Neutrophil (primary cell): ENCODE measurements around the gene CRIP1.

Source experiments
- H3K27ac ChIP-seq: fragments of 200-600 bp; sonication (generic); 2 replicates; pipeline ENCODE4 v1.5.1; 2016; ENCODE audit warnings: mild to moderate bottlenecking, moderate library complexity
- H3K27me3 ChIP-seq: fragments of 200-600 bp; sonication (generic); 2 replicates; pipeline ENCODE4 v1.6.0; 2016; ENCODE audit warnings: mild to moderate bottlenecking
- H3K36me3 ChIP-seq: fragments of 200-600 bp; sonication (generic); 2 replicates; pipeline ENCODE4 v1.5.1; 2017
- H3K4me1 ChIP-seq, 2 experiments: fragments of 200-600 bp in 1 of 2; sonication (generic) in 1 of 2; 1 replicate in 1 of 2; 2 replicates in 1 of 2; pipeline versions ENCODE4 v1.5.1 to v1.6.1; 2013 to 2016; ENCODE audit warnings: low read depth in 1 of 2, low read length in 1 of 2, mild to moderate bottlenecking in 1 of 2, moderate library complexity in 1 of 2; ENCODE audit not compliant: control insufficient read depth in 1 of 2, insufficient read depth in 1 of 2
- H3K4me3 ChIP-seq, 2 experiments: fragments of 200-600 bp in 1 of 2; sonication (generic) in 1 of 2; 1 replicate in 1 of 2; 2 replicates in 1 of 2; pipeline ENCODE4 v1.5.1; 2013 to 2016; ENCODE audit warnings: low read depth in 1 of 2, low read length in 1 of 2, mild to moderate bottlenecking in 1 of 2, moderate library complexity in 1 of 2
- H3K9me3 ChIP-seq: fragments of 200-600 bp; sonication (generic); 2 replicates; pipeline ENCODE4 v1.5.1; 2016
- TF ChIP-seq, protein P1 (sequence below): fragments of 200-600 bp; sonication (generic); IDR thresholded peaks from 2 replicates; pipeline ENCODE4 v1.5.1; 2016; ENCODE audit warnings: antibody characterized with exemption

Gene CRIP1

GRCh38 chr14:105517096-105517495 lies 30.4 kb downstream of the CRIP1 start:
- no peaks in the 10 kb centered on the region for H3K4me1 ChIP-seq
- H3K27me3 ChIP-seq, result peaks cover 56% of the 10 kb centered on the region
- H3K27ac ChIP-seq, result no peak overlapping the region
- H3K9me3 ChIP-seq, result no peaks in the 10 kb centered on the region
- H3K4me3 ChIP-seq, result no peak overlapping the region
- H3K36me3 ChIP-seq, result no peaks in the 10 kb centered on the region
- TF ChIP-seq, protein P1, sequence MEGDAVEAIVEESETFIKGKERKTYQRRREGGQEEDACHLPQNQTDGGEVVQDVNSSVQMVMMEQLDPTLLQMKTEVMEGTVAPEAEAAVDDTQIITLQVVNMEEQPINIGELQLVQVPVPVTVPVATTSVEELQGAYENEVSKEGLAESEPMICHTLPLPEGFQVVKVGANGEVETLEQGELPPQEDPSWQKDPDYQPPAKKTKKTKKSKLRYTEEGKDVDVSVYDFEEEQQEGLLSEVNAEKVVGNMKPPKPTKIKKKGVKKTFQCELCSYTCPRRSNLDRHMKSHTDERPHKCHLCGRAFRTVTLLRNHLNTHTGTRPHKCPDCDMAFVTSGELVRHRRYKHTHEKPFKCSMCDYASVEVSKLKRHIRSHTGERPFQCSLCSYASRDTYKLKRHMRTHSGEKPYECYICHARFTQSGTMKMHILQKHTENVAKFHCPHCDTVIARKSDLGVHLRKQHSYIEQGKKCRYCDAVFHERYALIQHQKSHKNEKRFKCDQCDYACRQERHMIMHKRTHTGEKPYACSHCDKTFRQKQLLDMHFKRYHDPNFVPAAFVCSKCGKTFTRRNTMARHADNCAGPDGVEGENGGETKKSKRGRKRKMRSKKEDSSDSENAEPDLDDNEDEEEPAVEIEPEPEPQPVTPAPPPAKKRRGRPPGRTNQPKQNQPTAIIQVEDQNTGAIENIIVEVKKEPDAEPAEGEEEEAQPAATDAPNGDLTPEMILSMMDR, result no peak

GRCh38 chr14:105519946-105520698 lies 33.4 kb downstream of the CRIP1 start:
- TF ChIP-seq, protein P1, result no peak
- H3K27ac ChIP-seq, result no peak overlapping the region
- H3K9me3 ChIP-seq, result no peaks in the 10 kb centered on the region
- no peak overlapping the region for H3K4me3 ChIP-seq
- peaks cover 71% of the 10 kb centered on the region for H3K27me3 ChIP-seq
- H3K4me1 ChIP-seq, result no peaks in the 10 kb centered on the region
- no peaks in the 10 kb centered on the region for H3K36me3 ChIP-seq

DNA sequence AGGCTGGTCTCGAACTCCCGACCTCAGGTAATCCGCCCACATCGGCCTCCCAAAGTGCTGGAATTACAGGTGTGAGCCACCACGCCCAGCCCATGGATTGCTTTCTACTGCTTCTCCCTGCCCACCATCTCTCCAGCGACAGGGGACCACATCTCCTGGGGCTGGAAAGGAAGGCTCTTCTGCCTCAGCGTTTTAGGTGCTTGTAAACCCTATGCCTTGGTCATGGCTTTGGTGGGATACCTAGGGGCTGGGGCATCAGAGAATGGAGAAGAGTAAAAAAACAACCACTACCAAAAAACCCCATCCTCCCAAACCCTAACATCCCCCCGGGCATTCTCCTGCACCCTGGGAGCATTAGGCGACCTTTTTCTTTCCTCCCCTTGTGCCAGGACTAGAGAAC lies 38.6 kb downstream of the CRIP1 start:
- Histone ChIP-seq H3K4me3 (no peak overlapping the region), H3K27me3 (peaks cover 89% of the 10 kb centered on the region), H3K27ac (no peak overlapping the region), H3K4me1 (peaks cover 13 to 25% of the 10 kb centered on the region in 2 experiments), H3K36me3 (no peaks in the 10 kb centered on the region), H3K9me3 (no peaks in the 10 kb centered on the region)
- TF ChIP-seq, protein P1, result no peak

- H3K9me3 ChIP-seq, result no peaks in the 10 kb centered on the region
- H3K4me3 ChIP-seq, result no peak within 1 kb of the TSS
- no peaks in the 10 kb centered on the region for H3K36me3 ChIP-seq
- peaks cover 94% of the 10 kb centered on the region for H3K27me3 ChIP-seq
- TF ChIP-seq, protein P1, result no peak
- H3K4me1 ChIP-seq, result peaks cover 13 to 25% of the 10 kb centered on the region in 2 experiments
- no peak within 1 kb of the TSS for H3K27ac ChIP-seq
Observed at GRCh38 chr14:105525861-105526775, 39.4 kb downstream of the CRIP1 start, which contains the start of gene TMEM121. TSS of gene TMEM121 (plus strand) at chr14:105526583. CDS start at chr14:105528835, 2,252 bp downstream.

DNA sequence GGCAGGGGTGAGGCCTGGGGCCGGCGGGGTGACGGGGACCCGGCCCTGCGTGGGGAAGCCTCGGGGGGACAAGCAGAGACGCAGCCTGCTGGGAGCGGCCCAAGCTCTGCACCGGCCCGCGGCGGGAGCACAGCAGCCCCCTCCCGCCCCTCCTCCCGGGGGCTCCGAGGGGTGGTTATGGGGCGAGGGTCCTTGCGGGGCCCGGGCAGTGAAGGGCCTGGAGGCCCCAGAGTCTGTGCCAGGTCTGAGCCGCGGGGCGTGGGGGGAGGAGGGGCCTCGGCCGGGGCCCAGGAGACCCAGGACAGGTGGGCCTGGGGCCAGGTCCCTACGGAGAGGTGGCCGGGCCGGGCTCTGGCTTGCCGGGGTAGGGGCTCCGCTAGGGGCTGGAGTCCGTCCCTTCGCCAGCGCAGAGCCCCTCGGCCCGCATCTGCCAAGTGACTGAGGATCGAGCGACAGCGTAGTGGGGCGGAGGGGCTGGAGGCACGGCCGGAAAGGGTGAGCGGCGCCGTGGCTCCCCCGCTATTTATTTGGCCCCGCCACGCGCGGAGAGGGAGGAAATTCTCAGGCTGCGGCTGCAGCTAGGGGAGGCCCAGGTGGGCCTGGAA lies 40.2 kb downstream of the CRIP1 start:
- no peak overlapping the region for H3K27ac ChIP-seq

More for the DNA sequence above, 40.2 kb downstream of the CRIP1 start:
- TF ChIP-seq, protein P1, result no peak
- no peaks in the 10 kb centered on the region for H3K9me3 ChIP-seq
- H3K36me3 ChIP-seq, result no peaks in the 10 kb centered on the region
- peaks cover 13 to 25% of the 10 kb centered on the region in 2 experiments for H3K4me1 ChIP-seq
- H3K4me3 ChIP-seq, result no peak overlapping the region
- peaks cover 96% of the 10 kb centered on the region for H3K27me3 ChIP-seq
